Subcutaneous adipose tissue (tissue), 4 donors: Measurements from ENCODE around the gene PRCP. TPM values are rescaled to one million over a fixed set of nuclear protein-coding genes. Genes with fewer than 3 reads are reported as not detected.

Source experiments
- CTCF ChIP-seq: fragments of 450-650 bp; IDR thresholded peaks from one replicate; pipeline ENCODE4 v1.5.1; 2016; ENCODE audit warnings: low read depth, mild to moderate bottlenecking, control low read depth, antibody characterized with exemption, moderate library complexity
- total RNA-seq, 4 donors: library from RNA; depleted of rRNA; stranded (reverse); fragments of >200 nt; gene quantifications; one replicate each; pipeline ENCODE4 v1.1.0, GENCODE V29; 2016

Gene PRCP
- total RNA-seq, 4 donors from 2014 or later, result 45.2 to 126 (median 95.7) TPM

GRCh38 chr11:82794490-82794889 is 105.7 kb downstream of the PRCP start:
- no peak for TF ChIP-seq CTCF

GRCh38 chr11:82792822-82793569 is 107.2 kb downstream of the PRCP start:
- TF ChIP-seq CTCF, result no peak

- TF ChIP-seq CTCF, result no peak
These were observed 107.9 kb downstream of the PRCP start for GRCh38 chr11:82792319-82792718.

GRCh38 chr11:82791779-82792178 is 108.5 kb downstream of the PRCP start:
- TF ChIP-seq CTCF, result no peak

- TF ChIP-seq CTCF, result no peak
These were observed 109.3 kb downstream of the PRCP start for GRCh38 chr11:82790723-82791484.

GRCh38 chr11:82787981-82788380 is 112.2 kb downstream of the PRCP start:
- no peak for TF ChIP-seq CTCF

GRCh38 chr11:82786836-82787235 is 113.4 kb downstream of the PRCP start:
- no peak for TF ChIP-seq CTCF
